SU-DHL-6 (cell line): ENCODE data around the gene ACTL9.

ENCODE experiments used
- H2AFZ ChIP-seq: fragments of 200-600 bp; sonication (generic); 2 replicates; pipeline ENCODE4 v1.6.1; 2014; ENCODE audit warnings: low read depth, mild to moderate bottlenecking, moderate library complexity, mixed read lengths, antibody characterized with exemption, low read length; ENCODE audit not compliant: severe bottlenecking
- H3F3A ChIP-seq: fragments of 200-600 bp; shearing (Covaris generic); 2 replicates; pipeline ENCODE4 v1.6.0; 2016; ENCODE audit warnings: antibody characterized with exemption, mild to moderate bottlenecking; ENCODE audit not compliant: insufficient read depth
- H3K27ac ChIP-seq: fragments of 200-600 bp; sonication (generic); 2 replicates; pipeline ENCODE4 v1.5.1; 2016; ENCODE audit warnings: low read depth, mild to moderate bottlenecking, low read length, moderate library complexity, mixed read lengths
- H3K27me3 ChIP-seq: fragments of 200-600 bp; sonication (generic), shearing (Covaris generic); 2 replicates; pipeline ENCODE4 v1.6.0; 2014; ENCODE audit warnings: mild to moderate bottlenecking, low read length
- H3K36me3 ChIP-seq: fragments of 200-600 bp; sonication (generic); 2 replicates; pipeline ENCODE4 v1.6.1; 2014; ENCODE audit warnings: mild to moderate bottlenecking, low read length, mixed read lengths
- H3K4me2 ChIP-seq: fragments of 300-600, 200-600 bp; shearing (Covaris generic), sonication (generic); 2 replicates; pipeline ENCODE4 v1.6.0; 2014; ENCODE audit warnings: low read length, low read depth, mild to moderate bottlenecking; ENCODE audit not compliant: poor library complexity, severe bottlenecking
- H3K4me3 ChIP-seq: fragments of 200-600 bp; sonication (generic); 2 replicates; pipeline ENCODE4 v1.5.1; 2014; ENCODE audit warnings: antibody characterized with exemption, low read length, mild to moderate bottlenecking, mixed read lengths; ENCODE audit not compliant: insufficient read depth, poor library complexity, severe bottlenecking
- H3K79me2 ChIP-seq: fragments of 200-600 bp; sonication (generic); 2 replicates; pipeline ENCODE4 v1.6.1; 2014; ENCODE audit warnings: mild to moderate bottlenecking, low read length, moderate library complexity; ENCODE audit not compliant: insufficient read depth
- H3K9ac ChIP-seq: fragments of 200-600 bp; sonication (generic); 2 replicates; pipeline ENCODE4 v1.7.0; 2014; ENCODE audit warnings: mild to moderate bottlenecking, low read length
- H3K9me2 ChIP-seq: fragments of 200-600 bp; sonication (generic); replicated peaks from 2 replicates; pipeline ENCODE4 v1.6.1; 2014; ENCODE audit warnings: low read length; ENCODE audit not compliant: insufficient read depth
- H3K9me3 ChIP-seq: fragments of 200-600 bp; sonication (generic); 2 replicates; pipeline ENCODE4 v1.6.1; 2014; ENCODE audit warnings: low read length, mixed read lengths; ENCODE audit not compliant: insufficient read depth
- H4K20me1 ChIP-seq: fragments of 200-600 bp; sonication (generic); 2 replicates; pipeline ENCODE4 v1.6.1; 2014; ENCODE audit warnings: low read depth, mild to moderate bottlenecking, antibody characterized with exemption, low read length, moderate library complexity, mixed read lengths
- EZH2phosphoT487 ChIP-seq: fragments of 200-600 bp; sonication (generic), shearing (Covaris generic); conservative IDR thresholded peaks from 2 replicates; pipeline ENCODE4 v1.6.1; 2018; ENCODE audit warnings: mild to moderate bottlenecking, antibody characterized with exemption, low read length, moderate library complexity, mixed read lengths
- TF ChIP-seq, protein P1 (sequence below): fragments of 200-600 bp; sonication (generic); IDR thresholded peaks from one replicate; pipeline ENCODE4 v1.5.1; 2017; ENCODE audit warnings: antibody characterized with exemption, mild to moderate bottlenecking, low read length, moderate library complexity; ENCODE audit not compliant: insufficient read depth, poor library complexity, severe bottlenecking

Gene ACTL9

DNA sequence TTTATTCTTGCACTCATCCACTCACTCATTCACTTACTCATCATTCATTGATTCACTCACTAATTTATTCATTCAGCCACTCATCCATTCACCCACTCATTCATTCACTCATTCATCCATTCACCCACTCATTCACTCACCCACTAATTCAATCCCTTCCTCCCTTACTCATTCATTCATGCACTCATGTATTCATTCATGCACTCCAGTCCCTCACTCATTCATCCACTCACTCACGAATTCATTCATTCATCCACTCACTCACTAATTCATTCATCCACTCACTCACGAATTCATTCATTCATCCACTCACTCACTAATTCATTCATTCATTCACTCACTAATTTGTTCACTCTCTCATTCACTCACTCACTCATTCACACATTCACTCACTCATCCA is 16.1 kb downstream of the ACTL9 start:
- TF ChIP-seq, protein P1, sequence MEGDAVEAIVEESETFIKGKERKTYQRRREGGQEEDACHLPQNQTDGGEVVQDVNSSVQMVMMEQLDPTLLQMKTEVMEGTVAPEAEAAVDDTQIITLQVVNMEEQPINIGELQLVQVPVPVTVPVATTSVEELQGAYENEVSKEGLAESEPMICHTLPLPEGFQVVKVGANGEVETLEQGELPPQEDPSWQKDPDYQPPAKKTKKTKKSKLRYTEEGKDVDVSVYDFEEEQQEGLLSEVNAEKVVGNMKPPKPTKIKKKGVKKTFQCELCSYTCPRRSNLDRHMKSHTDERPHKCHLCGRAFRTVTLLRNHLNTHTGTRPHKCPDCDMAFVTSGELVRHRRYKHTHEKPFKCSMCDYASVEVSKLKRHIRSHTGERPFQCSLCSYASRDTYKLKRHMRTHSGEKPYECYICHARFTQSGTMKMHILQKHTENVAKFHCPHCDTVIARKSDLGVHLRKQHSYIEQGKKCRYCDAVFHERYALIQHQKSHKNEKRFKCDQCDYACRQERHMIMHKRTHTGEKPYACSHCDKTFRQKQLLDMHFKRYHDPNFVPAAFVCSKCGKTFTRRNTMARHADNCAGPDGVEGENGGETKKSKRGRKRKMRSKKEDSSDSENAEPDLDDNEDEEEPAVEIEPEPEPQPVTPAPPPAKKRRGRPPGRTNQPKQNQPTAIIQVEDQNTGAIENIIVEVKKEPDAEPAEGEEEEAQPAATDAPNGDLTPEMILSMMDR: no peak
- no peak for TF ChIP-seq EZH2phosphoT487
- Histone ChIP-seq H3K4me3 (no peak overlapping the region), H3K79me2 (no peaks in the 10 kb centered on the region), H3F3A (no peaks in the 10 kb centered on the region), H3K9ac (no peak overlapping the region), H4K20me1 (no peaks in the 10 kb centered on the region), H2AFZ (no peak overlapping the region), H3K27me3 (no peaks in the 10 kb centered on the region), H3K36me3 (no peaks in the 10 kb centered on the region), H3K9me2 (no peaks in the 10 kb centered on the region), H3K4me2 (no peak overlapping the region), H3K27ac (no peak overlapping the region), H3K9me3 (no peaks in the 10 kb centered on the region)

DNA sequence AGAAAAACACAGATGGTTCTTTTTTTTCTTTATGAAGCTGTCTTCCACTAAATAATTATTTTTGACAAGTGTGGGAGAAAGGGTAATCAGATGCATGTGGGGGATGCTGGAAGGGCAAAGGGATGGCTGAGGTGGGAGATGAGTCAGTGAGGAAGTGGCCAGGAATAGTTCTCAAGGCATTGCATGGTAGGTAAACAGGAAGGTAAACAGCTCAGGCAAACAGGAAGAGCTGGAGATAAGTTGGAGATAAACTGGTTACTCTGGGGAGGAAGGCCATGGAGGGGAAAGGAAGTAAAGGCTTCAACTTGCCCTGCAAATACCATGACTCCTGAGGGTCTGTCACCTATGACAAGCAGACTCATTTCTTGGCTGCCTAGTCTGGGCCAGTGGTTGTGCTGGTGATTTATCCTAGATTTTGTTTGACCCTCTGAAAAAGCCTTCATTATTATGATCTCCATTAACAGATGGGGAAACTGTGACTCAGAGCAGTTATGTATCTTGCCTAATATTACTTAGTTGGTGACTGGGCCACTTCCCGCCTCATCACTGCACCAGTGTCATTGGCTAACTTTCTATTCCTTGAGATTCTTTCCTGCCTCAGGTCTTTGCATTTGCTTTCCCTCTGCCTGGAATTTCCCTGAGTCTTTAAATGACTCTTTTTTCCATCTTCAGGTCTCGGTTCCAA is 17.1 kb downstream of the ACTL9 start:
- H3K9me3 ChIP-seq: no peaks in the 10 kb centered on the region
- H3K9ac ChIP-seq: no peak overlapping the region
- H2AFZ ChIP-seq: no peak overlapping the region
- no peaks in the 10 kb centered on the region for H3K36me3 ChIP-seq
- H3K79me2 ChIP-seq: no peaks in the 10 kb centered on the region
- no peaks in the 10 kb centered on the region for H3F3A ChIP-seq
- no peak overlapping the region for H3K4me3 ChIP-seq
- H4K20me1 ChIP-seq: no peaks in the 10 kb centered on the region
- no peak overlapping the region for H3K4me2 ChIP-seq
- H3K27me3 ChIP-seq: no peaks in the 10 kb centered on the region
- no peak overlapping the region for H3K27ac ChIP-seq
- no peaks in the 10 kb centered on the region for H3K9me2 ChIP-seq
- TF ChIP-seq, protein P1: no peak
- no peak for TF ChIP-seq EZH2phosphoT487

DNA sequence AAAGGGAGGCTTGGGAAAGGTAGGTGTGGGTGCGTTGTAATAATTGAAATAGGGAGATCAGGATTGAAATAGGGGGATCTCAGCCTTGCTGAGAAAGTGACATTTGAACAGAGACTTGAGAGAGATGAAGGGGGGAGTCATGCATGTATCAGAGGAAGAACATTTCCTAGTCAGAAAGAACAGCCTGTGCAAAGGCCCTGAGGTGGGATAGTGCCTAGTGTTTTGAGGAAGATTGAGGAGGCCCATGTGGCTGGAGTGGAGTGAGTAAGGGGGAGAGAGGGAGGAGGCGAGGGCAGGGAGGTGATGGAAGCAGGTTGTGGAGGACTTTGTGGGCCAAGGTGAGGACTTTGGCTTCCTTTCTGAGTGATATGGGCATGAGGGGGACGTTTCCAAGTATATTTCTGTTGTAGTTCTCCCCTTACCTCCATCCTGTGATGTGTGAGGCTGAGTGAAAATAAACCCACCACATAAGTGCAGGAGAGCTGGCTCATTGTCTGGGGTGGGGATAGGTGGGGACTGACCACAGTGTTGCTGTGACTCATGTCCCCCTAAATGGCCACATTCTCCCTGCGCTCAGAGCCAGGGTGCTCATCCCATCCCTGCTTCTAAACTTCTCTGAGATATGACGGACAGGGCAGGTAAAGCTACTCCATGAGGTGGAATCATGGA is 17.8 kb downstream of the ACTL9 start:
- Histone ChIP-seq H2AFZ (no peak overlapping the region), H3K4me2 (no peak overlapping the region), H3K27me3 (no peaks in the 10 kb centered on the region), H4K20me1 (no peaks in the 10 kb centered on the region), H3K36me3 (no peaks in the 10 kb centered on the region), H3K9me2 (no peaks in the 10 kb centered on the region), H3K27ac (no peak overlapping the region), H3K9ac (no peak overlapping the region), H3F3A (no peaks in the 10 kb centered on the region), H3K9me3 (no peaks in the 10 kb centered on the region), H3K79me2 (no peaks in the 10 kb centered on the region), H3K4me3 (no peak overlapping the region)
- TF ChIP-seq, protein P1: no peak
- no peak for TF ChIP-seq EZH2phosphoT487
